Prostate gland (tissue), 2 donors: ENCODE measurements around the gene CCBE1. TPM values are rescaled to one million over a fixed set of nuclear protein-coding genes. Genes with fewer than 3 reads are reported as not detected.

Source experiments
- DNase-seq: peaks from one replicate; pipeline ENCODE4 v3.0.0-alpha.2; 2019; ENCODE audit warnings: low spot score
- H3K27ac ChIP-seq, 2 donors: fragments of 200-600 bp; sonication (generic); 2 replicates each; pipeline ENCODE4 v1.5.1; 2017 to 2019
- H3K27me3 ChIP-seq: fragments of 200-600 bp; sonication (generic); replicated peaks from 2 replicates; pipeline ENCODE4 v1.5.1; 2019; ENCODE audit not compliant: insufficient read depth
- H3K36me3 ChIP-seq, 2 donors: fragments of 200-600 bp; sonication (generic); 1 replicate in 1 of 2; 2 replicates in 1 of 2; pipeline versions ENCODE4 v1.5.1 to v1.8.1; 2017 to 2019
- H3K4me1 ChIP-seq: fragments of 200-600 bp; sonication (generic); replicated peaks from 2 replicates; pipeline ENCODE4 v1.5.1; 2019
- H3K4me3 ChIP-seq, 2 donors: fragments of 200-600 bp; sonication (generic); 2 replicates each; pipeline ENCODE4 v1.5.1; 2017 to 2019
- H3K9me3 ChIP-seq: fragments of 200-600 bp; sonication (generic); 2 replicates; pipeline ENCODE4 v1.5.1; 2017
- CTCF ChIP-seq, 4 experiments: fragments of 200-600 bp in 2 of 4; fragments of 450-650 bp in 2 of 4; sonication (generic) in 2 of 4; IDR thresholded peaks; 1 replicate in 3 of 4; 2 replicates in 1 of 4; pipeline ENCODE4 v1.5.1; 2016 to 2019; ENCODE audit warnings: antibody characterized with exemption in 4 of 4, mild to moderate bottlenecking in 2 of 4, moderate library complexity in 2 of 4
- POLR2A ChIP-seq: fragments of 450-650 bp; IDR thresholded peaks from one replicate; pipeline ENCODE4 v1.6.1; 2016; ENCODE audit warnings: antibody characterized with exemption, mild to moderate bottlenecking
- POLR2AphosphoS5 ChIP-seq: sonication (generic); formaldehyde crosslinking; IDR thresholded peaks from one replicate; pipeline ENCODE4 v1.6.1; 2017; ENCODE audit warnings: antibody characterized with exemption
- WGBS: methylation state at CpG from one replicate; pipeline ENCODE4 v1.1.5; 2018; 5-methylcytosine and 5-hydroxymethylcytosine counted together
- intact Hi-C: fragments of 100-400 bp; cut with DNase I; formaldehyde crosslinking; loops from one replicate; pipeline ENCODE4 v1.14.2; 2022
- total RNA-seq, 2 donors: library from RNA; depleted of rRNA; stranded (reverse); fragments of >200 nt; gene quantifications; one replicate each; pipeline ENCODE4 v1.1.0, GENCODE V29; 2016

Gene CCBE1
- total RNA-seq, 2 donors from 2014 or later: 1.8 to 2.0 TPM

- TF ChIP-seq CTCF (IDR thresholded peaks at IDR 0.05): no peak
- TF ChIP-seq POLR2AphosphoS5: no peak
- TF ChIP-seq POLR2A: no peak
- H3K36me3 ChIP-seq: no peaks in the 10 kb centered on the region
- no peak overlapping the region for H3K27ac ChIP-seq
- no peak overlapping the region for H3K4me3 ChIP-seq
- WGBS: 47% methylated on average over 4 of the region's 4 CpGs
- no peaks in the 10 kb centered on the region for H3K27me3 ChIP-seq
- no peaks in the 10 kb centered on the region for H3K4me1 ChIP-seq
- DNase-seq: no peak
- intact Hi-C loops: no loop called here
- no peaks in the 10 kb centered on the region for H3K9me3 ChIP-seq
Measured at GRCh38 chr18:59575995-59576394, 121.2 kb downstream of the CCBE1 start.

GRCh38 chr18:59573962-59574361 lies 123.3 kb downstream of the CCBE1 start:
- Histone ChIP-seq H3K4me3 (no peak overlapping the region), H3K9me3 (no peaks in the 10 kb centered on the region), H3K27me3 (no peaks in the 10 kb centered on the region), H3K27ac (no peak overlapping the region), H3K36me3 (no peaks in the 10 kb centered on the region), H3K4me1 (no peaks in the 10 kb centered on the region)
- no peak for TF ChIP-seq CTCF (IDR thresholded peaks at IDR 0.05)
- no peak for TF ChIP-seq POLR2AphosphoS5
- WGBS: 92% methylated on average over 2 of the region's 2 CpGs
- intact Hi-C loops: no loop called here
- DNase-seq: no peak

- Histone ChIP-seq H3K36me3 (no peaks in the 10 kb centered on the region), H3K4me3 (no peak overlapping the region), H3K9me3 (no peaks in the 10 kb centered on the region), H3K27ac (no peak overlapping the region), H3K4me1 (no peaks in the 10 kb centered on the region), H3K27me3 (no peaks in the 10 kb centered on the region)
- WGBS: 18% methylated on average over 2 of the region's 2 CpGs
- no peak for TF ChIP-seq CTCF (IDR thresholded peaks at IDR 0.05)
- no peak for TF ChIP-seq POLR2AphosphoS5
- TF ChIP-seq POLR2A: no peak
- intact Hi-C loops: no loop called here
- DNase-seq: no peak
Measured at GRCh38 chr18:59571902-59572301, 125.3 kb downstream of the CCBE1 start.

- WGBS: 70% methylated on average over 6 of the region's 6 CpGs
- H3K9me3 ChIP-seq: no peaks in the 10 kb centered on the region
- intact Hi-C loops: no loop called here
- H3K27me3 ChIP-seq: no peaks in the 10 kb centered on the region
- TF ChIP-seq POLR2A: no peak
- no peak for TF ChIP-seq POLR2AphosphoS5
- no peak for TF ChIP-seq CTCF (IDR thresholded peaks at IDR 0.05)
- H3K36me3 ChIP-seq: no peaks in the 10 kb centered on the region
- no peak overlapping the region for H3K27ac ChIP-seq
- H3K4me3 ChIP-seq: no peak overlapping the region
- no peak for DNase-seq
- H3K4me1 ChIP-seq: no peaks in the 10 kb centered on the region
Measured at GRCh38 chr18:59570796-59571195, 126.4 kb downstream of the CCBE1 start.

GRCh38 chr18:59570101-59570775 lies 127.0 kb downstream of the CCBE1 start:
- WGBS: 82% methylated on average over 6 of the region's 6 CpGs
- TF ChIP-seq CTCF (IDR thresholded peaks at IDR 0.05) (no peak), POLR2AphosphoS5 (no peak), POLR2A (no peak)
- DNase-seq: no peak
- intact Hi-C loops: no loop called here
- no peak overlapping the region for H3K4me3 ChIP-seq
- H3K9me3 ChIP-seq: no peaks in the 10 kb centered on the region
- no peaks in the 10 kb centered on the region for H3K4me1 ChIP-seq
- no peaks in the 10 kb centered on the region for H3K36me3 ChIP-seq
- H3K27me3 ChIP-seq: no peaks in the 10 kb centered on the region
- H3K27ac ChIP-seq: no peak overlapping the region
